ENCODE data around the gene APLP1.
"Not testable (repeated sequence)": the region's sequence is repeated elsewhere in the genome, so short reads cannot be mapped to it uniquely, and the experiment has no call there.

Gene APLP1

GRCh38 chr19:35832054-35832453 lies 36.3 kb upstream of the APLP1 start:
- H3K27me3 ChIP-seq, result peaks cover 67% of the 10 kb centered on the region
- no peaks in the 10 kb centered on the region for H3K4me1 ChIP-seq (ENCODE audit: control insufficient read depth in 1 of 2, insufficient read depth in 1 of 2, low read depth in 1 of 2, low read length in 1 of 2)
- no peaks in the 10 kb centered on the region for H3K36me3 ChIP-seq
- H3K9me3 ChIP-seq, result no peaks in the 10 kb centered on the region
- H3K4me3 ChIP-seq (ENCODE audit: low read depth in 1 of 2, low read length in 1 of 2), result no peak overlapping the region
- TF ChIP-seq CTCF (IDR thresholded peaks at IDR 0.05), result no peak
- H3K27ac ChIP-seq, result no peak overlapping the region

GRCh38 chr19:35833972-35834371 lies 34.4 kb upstream of the APLP1 start:
- H3K36me3 ChIP-seq, result no peaks in the 10 kb centered on the region
- TF ChIP-seq CTCF (IDR thresholded peaks at IDR 0.05), result no peak
- peaks cover 61% of the 10 kb centered on the region for H3K27me3 ChIP-seq

GRCh38 chr19:35836096-35836495 lies 32.3 kb upstream of the APLP1 start:
- H3K4me1 ChIP-seq (ENCODE audit: control insufficient read depth in 1 of 2, insufficient read depth in 1 of 2, low read depth in 1 of 2, low read length in 1 of 2); H3K36me3 ChIP-seq; H3K9me3 ChIP-seq; H3K4me3 ChIP-seq (ENCODE audit: low read depth in 1 of 2, low read length in 1 of 2); H3K27ac ChIP-seq: not testable (repeated sequence)
- H3K27me3 ChIP-seq, result peaks cover 64% of the 10 kb centered on the region

More at GRCh38 chr19:35833972-35834371, 34.4 kb upstream of the APLP1 start:
- H3K4me1 ChIP-seq (ENCODE audit: control insufficient read depth in 1 of 2, insufficient read depth in 1 of 2, low read depth in 1 of 2, low read length in 1 of 2), result no peaks in the 10 kb centered on the region
- H3K4me3 ChIP-seq (ENCODE audit: low read depth in 1 of 2, low read length in 1 of 2), result no peak overlapping the region
- no peaks in the 10 kb centered on the region for H3K9me3 ChIP-seq
- no peak overlapping the region for H3K27ac ChIP-seq

- no peak for TF ChIP-seq CTCF (IDR thresholded peaks at IDR 0.05)
- H3K36me3 ChIP-seq, result no peaks in the 10 kb centered on the region
- H3K27me3 ChIP-seq, result peaks cover 76% of the 10 kb centered on the region
- no peak overlapping the region for H3K27ac ChIP-seq
- H3K4me3 ChIP-seq (ENCODE audit: low read depth in 1 of 2, low read length in 1 of 2), result no peak overlapping the region
- no peaks in the 10 kb centered on the region for H3K9me3 ChIP-seq
- peaks cover 8 to 10% of the 10 kb centered on the region in 2 experiments for H3K4me1 ChIP-seq (ENCODE audit: control insufficient read depth in 1 of 2, insufficient read depth in 1 of 2, low read depth in 1 of 2, low read length in 1 of 2)
Observed at GRCh38 chr19:35841961-35842595, 26.3 kb upstream of the APLP1 start.

GRCh38 chr19:35842666-35843272 lies 25.6 kb upstream of the APLP1 start:
- TF ChIP-seq CTCF (IDR thresholded peaks at IDR 0.05), result no peak
- Histone ChIP-seq H3K4me1 (ENCODE audit: control insufficient read depth in 1 of 2, insufficient read depth in 1 of 2, low read depth in 1 of 2, low read length in 1 of 2) (peaks cover 8 to 10% of the 10 kb centered on the region in 2 experiments), H3K27me3 (peaks cover 82% of the 10 kb centered on the region), H3K9me3 (no peaks in the 10 kb centered on the region), H3K27ac (no peak overlapping the region), H3K36me3 (no peaks in the 10 kb centered on the region), H3K4me3 (ENCODE audit: low read depth in 1 of 2, low read length in 1 of 2) (no peak overlapping the region)

- no peak overlapping the region for H3K4me3 ChIP-seq (ENCODE audit: low read depth in 1 of 2, low read length in 1 of 2)
- no peak for TF ChIP-seq CTCF (IDR thresholded peaks at IDR 0.05)
- no peak overlapping the region for H3K27ac ChIP-seq
- peaks cover 8 to 10% of the 10 kb centered on the region in 2 experiments for H3K4me1 ChIP-seq (ENCODE audit: control insufficient read depth in 1 of 2, insufficient read depth in 1 of 2, low read depth in 1 of 2, low read length in 1 of 2)
- peaks cover 84% of the 10 kb centered on the region for H3K27me3 ChIP-seq
- H3K9me3 ChIP-seq, result no peaks in the 10 kb centered on the region
- no peaks in the 10 kb centered on the region for H3K36me3 ChIP-seq
Observed at GRCh38 chr19:35843676-35844481, 24.5 kb upstream of the APLP1 start.
